T follicular helper cell (primary cell): Measurements from ENCODE around the gene CNFN.
A peak's percentile ranks its signal among the peaks of the same experiment; 100 is the strongest.

Experiments
- DNase-seq: peaks from one replicate; pipeline ENCODE4 v3.0.0-alpha.2; 2020; ENCODE audit warnings: low read depth

The CNFN gene

GRCh38 chr19:42409477-42409876 lies 19.4 kb upstream of the CNFN start:
- DNase-seq, result no peak

DNA sequence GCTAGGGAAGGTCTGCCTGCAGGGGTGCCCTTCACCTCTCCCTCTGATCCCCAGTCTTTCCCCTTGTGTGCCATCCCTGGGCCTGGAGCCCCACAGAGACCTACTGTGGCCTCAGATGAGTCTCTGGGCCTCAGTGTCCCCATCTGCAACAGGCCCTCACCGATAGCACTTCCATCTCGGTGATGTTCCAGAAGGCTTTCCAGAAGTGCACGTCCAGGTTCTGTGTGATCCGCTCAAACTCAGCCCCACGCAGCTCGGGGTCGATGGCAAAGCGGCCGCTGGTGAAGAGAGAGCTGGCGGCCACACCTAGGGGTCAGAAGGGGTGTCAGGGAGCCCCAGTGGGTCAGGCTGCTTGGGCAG lies 17.7 kb upstream of the CNFN start:
- DNase-seq, result no peak

- DNase-seq, result no peak
Observed at GRCh38 chr19:42407085-42407815, 17.2 kb upstream of the CNFN start.

DNA sequence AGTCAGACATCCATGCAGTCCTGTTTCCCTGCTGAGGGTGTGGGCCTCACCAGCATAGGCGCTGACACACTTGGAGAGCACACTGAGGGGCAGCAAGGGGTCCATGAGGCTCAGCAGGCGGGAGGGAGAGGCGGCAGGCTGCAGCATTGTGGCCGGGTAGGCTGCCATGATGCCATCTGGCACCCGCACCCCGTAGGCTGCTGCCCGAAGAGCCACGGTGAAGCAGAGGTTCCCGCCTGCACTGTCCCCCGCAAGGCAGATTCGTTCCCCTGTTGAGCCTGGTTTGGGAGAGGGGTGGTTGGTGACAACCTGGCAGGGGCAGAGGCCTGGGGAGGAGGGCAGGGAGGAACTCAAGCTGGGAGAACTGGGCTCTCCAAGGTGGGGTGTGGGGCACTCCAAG lies 16.0 kb upstream of the CNFN start:
- DNase-seq, result no peak

DNA sequence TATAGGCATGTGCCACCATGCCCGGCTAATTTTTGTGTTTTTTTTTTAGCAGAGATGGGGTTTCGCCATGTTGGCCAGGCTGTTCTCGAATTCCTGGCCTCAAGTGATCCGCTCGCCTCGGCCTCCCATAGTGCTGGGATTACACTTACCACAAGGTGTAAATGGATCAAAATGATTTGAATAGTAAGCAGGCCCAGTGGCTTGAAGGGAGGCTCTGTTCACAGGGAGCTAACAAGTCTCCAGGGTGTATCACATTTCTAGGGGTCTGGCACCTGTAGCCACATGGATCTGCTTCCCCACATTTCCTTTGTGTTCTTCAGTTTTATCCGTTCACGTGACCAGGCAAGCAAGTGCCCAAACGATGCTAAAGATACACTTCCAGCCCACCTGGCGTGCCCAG lies 13.5 kb upstream of the CNFN start:
- no peak for DNase-seq

GRCh38 chr19:42402376-42403116 lies 12.4 kb upstream of the CNFN start:
- DNase-seq, result no peak

DNA sequence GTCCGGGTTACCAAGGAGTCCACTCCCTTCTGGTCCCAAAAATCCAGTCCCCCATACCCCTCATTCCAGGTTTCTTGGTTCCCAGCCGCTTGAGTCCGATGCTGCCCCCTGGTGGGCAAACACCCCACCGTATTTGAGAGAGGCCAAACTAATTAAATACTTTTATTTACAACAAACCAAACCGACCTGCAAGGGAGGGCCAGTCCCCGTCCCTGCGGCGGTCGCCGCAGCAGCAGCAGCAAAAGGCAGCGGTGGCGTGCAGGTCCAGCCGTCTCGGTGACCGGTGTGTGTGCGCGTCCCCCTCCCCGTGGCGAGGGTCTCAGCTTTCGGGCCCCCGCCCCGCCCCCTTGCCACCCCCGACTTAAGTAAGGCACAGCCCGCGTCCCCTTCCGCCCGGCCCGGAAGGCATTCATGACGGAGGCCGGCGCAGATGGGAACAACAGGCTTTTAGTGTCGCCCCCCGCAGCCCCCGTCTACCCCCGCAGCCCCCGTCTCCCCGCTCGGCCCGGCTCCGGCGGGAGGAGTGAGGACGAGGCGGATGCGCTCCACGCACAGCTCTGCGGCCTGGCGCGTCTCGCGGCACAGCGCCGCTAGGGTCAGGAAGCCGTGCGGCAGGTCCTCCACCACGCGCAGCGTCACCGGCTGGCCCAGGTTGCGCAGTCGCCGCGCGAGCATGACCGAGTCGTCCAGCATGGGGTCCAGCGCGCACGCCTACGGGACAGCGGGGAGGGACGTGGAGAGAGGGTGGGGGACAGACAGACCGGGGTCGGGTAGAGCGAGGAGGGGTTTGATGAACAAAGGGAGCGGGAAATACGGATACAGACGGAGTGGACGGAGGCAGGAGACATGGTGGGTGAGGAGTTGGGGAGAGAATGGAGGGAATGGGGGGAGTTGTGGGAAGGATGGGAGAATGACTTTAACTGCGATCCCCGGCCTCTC lies 11.5 kb upstream of the CNFN start:
- peak; percentile 71 for DNase-seq

DNA sequence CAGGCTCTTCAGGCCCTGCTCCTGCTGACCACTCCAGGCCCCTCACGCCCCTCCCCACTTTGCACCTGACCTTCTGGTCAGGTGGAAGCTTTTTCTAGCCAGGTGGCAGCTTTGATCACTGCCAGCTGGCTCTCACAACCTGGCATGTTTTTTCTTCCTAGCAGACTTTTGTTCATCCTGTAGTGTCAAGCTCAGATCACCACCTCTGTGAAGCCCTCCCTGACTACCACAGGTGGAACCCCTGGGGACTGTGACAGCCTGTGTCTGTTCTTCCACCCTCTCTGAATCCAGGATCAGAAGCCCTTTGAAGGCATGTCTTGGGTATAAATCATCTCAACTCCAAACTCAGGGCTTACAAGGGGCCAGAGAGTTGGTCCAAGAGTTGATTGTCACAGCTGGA lies 10.3 kb upstream of the CNFN start:
- DNase-seq, result no peak

- no peak for DNase-seq
Observed at GRCh38 chr19:42397263-42398166, 7.4 kb upstream of the CNFN start.

DNA sequence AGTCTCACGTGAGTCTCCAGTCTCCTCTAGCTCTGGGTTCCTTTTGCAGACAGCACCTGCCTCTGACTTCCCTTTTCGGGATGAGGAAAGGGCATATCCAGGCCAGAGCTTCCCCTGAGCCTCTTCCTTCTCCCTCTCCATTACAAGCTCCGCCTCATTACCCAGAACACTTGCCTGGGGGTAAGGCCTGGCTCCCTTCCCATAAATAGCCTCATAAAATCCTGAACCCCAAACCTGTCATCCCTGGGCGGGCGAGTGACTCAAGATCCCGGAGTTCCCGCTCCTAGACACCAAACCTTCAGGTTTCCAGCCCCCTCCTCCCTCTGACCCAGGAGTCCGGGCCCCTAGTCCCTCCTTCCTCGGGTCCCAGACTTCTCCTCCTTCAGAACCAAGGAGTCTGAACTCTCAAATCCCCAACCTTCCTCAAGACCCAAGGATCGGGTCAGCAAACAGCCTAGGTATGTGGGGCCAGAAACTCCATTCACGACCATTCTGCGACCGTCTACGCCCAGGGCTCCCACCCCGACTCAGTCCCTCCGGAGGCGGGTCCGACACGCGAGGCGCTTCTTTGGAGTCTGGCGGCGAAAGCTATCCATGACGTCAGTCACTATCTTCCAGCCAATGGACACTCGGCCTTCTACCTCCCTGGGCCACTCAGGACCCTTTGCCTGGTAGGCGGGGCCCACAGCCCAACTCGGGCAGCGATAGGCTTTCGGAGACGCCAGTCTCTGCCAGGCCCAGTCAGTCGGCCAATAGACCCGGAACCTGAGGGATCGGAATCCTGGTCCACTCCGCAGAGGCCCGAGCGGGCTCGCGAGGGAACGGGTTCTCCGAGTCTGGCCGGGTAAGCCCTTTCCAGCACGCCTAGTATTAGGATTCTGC lies 6.5 kb upstream of the CNFN start:
- peak; percentile 78 for DNase-seq

GRCh38 chr19:42394751-42395150 lies 4.7 kb upstream of the CNFN start:
- no peak for DNase-seq

DNA sequence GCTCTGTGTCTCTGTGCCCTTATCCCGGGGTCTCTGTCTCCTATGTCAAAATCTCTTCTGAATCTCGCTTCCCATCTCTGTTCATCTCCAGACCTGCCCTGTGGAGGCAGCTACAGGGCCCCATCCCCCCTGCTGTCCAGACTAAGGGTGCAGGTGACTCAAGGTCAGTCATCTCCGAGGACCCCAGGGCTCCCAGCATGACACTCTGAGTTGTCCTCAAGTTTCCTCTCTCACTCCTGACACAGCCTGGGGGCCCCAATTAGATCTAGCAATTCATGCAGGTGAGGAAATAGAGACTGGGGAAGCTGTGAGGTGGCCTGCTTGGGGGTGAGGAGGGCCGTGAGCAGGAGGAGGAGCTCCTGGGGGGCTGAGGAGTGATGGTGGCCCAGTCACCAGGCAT lies 2.1 kb upstream of the CNFN start:
- DNase-seq, result no peak

DNA sequence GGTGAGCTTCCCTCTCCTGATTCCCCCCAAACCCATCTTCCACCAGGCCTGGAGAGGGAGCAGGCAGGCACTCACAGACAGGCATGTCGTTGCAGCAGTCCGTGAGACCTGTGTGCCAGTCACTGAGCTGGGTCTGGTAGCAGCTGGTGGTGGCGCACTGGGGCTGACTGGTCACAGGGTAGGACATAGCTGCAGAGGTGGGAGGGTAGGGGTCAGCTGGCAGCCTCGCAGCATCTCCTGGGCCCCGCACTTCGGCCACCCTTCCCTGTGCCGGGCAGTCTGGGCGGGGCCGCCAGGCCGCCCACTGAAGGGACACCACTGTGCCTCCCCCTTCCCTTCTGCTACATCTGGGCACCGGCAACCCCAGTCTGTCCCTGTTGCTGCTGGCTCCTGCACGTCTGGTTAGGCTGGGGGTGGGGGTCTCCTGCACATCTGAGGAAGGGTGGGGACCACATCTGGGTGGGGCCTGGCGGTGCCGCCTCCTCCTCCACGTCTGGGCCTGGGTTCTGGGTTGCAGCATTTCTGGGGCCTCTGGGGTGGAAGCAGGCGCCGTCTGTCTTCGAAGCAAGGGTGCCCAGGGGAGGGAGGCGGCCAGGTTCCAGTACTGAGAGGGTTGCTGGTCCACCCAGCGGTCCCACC lies 1.1 kb downstream of the CNFN start:
- no peak for DNase-seq

DNA sequence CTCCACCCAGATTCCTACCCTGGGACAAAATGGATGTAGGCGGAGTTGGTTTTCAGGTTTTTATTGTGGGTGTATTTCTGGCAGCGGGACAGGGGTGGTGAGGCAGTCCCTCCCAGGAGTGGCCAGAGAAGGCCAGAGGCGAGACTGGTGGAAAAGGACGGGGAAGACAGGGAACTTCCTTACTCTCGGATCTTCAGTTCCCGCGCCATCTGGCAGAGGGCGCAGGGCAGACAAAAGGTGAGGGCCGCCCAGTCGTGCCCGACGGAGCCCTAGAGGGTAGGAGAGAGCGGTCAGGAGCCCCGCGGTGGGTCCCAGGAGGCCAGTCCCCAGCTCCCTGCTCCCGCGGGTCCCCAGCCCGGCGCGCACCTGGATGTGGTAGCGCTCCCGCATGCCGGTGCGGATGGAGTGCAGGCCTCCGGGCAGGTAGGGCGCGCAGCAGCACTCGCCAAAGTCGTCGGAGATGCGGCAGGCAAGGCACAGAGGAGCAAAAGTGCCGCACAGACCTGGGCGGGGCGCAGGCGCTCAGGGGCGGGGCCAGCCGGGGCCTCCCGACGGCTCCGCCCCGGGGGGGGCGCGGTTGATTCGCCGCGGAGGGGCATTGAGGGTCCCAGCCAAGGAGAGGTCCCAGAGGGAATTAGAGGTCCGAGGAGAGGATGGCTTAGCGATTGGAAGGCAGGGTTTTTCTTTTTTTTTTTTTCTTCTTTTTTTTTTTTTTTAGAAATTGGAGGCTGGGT lies 3.0 kb downstream of the CNFN start:
- DNase-seq, result peak; percentile 50

GRCh38 chr19:42380155-42380554 lies 9.9 kb downstream of the CNFN start:
- DNase-seq, result no peak

DNA sequence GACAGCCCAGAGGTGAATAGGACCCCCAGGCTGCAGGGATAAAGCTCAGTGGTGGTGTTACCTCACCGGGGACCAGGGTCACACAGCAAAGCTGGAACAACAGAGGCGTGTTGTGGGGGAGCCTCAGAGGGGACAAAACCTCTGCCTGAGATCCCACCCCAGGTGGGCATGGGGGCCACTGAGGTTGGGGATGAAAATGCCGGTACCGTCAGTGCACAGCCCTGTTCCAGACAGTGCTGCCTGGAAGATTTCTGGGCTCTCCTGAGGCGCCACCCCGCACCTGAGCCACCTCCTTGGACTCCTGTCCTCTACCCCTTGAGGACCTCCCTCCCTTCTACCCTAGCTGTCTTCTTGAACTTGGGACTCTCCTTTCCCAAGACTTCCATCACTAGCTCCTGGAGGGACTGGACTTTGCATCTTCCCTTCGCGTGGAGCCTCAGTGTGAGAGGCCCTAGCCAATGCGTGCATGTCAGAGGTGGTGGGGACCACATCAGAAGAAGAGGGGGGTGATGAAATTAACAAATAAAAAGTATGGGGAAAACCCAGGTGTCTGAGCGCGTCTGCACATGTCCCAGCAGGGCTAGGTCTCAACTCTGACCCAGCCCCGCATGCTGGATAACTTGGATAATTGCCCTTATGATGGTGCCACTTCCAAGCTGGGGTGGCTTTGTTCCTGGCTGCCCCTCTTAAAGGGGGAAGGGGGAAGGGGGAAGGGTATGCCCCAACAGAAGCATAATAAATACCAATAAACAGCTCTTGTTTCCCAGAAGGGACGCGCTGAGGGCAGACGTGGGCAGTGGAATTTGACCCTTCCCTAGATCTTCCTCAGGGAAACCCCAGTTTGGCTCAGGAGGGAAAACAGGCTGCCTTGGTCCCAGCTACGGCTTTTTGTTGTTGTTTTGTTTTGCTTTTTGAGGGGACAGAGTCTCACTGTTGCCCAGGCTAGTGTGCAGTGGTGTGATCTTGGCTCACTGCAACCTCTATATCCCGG lies 11.6 kb downstream of the CNFN start:
- DNase-seq, result no peak

DNA sequence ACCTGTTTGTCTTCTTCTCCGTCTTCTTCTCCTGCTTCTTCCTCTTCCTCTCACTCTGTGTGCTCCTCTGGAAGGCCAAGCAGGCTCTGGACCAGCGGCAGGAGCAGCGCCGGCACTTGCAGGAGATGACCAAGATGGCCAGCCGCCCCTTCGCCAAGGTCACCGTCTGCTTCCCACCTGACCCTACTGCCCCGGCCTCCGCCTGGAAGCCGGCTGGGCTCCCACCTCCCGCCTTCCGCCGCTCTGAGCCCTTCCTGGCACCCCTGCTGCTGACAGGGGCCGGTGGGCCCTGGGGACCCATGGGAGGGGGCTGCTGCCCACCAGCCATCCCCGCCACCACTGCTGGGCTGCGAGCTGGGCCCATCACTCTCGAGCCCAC lies 13.9 kb downstream of the CNFN start:
- DNase-seq, result no peak
